ENCODE results near the gene NLGN1. TPM values are rescaled to one million over a fixed set of nuclear protein-coding genes. Genes with fewer than 3 reads are reported as not detected.

Gene NLGN1
- total RNA-seq, 1 experiment from 2014 or later: not detected

GRCh38 chr3:173734473-173734872, 336.9 kb downstream of the NLGN1 start:
- ChIA-PET RAD21 (ENCODE audit: low non-redundant PET in 1 of 2, low total read pairs in 2 of 2, uncharacterized antibody in 2 of 2, unreplicated experiment in 2 of 2) (no interaction called here), POLR2A (no interaction called here), CTCF (no interaction called here)
- DNase-seq (ENCODE audit: low read depth, low spot score) (no peak), ATAC-seq (no peak)
- no peak overlapping the region for H3K27ac ChIP-seq (ENCODE audit: low read depth, low read length)
- H2AFZ ChIP-seq (ENCODE audit: low read depth, low read length, poor library complexity, severe bottlenecking): no peak overlapping the region
- intact Hi-C loops (cut with micrococcal nuclease): no loop called here
- no peaks in the 10 kb centered on the region for H3K36me3 ChIP-seq (ENCODE audit: control insufficient read depth in 1 of 2, insufficient read depth in 2 of 2, low read length in 2 of 2)
- no peak for TF ChIP-seq RAD21 (IDR thresholded peaks at IDR 0.05; ENCODE audit: low read depth)
- TF ChIP-seq FOSL1 (IDR thresholded peaks at IDR 0.05; ENCODE audit: low read depth): no peak
- no peak for TF ChIP-seq SIN3A (IDR thresholded peaks at IDR 0.05; ENCODE audit: low read depth)
- TF ChIP-seq REST (IDR thresholded peaks at IDR 0.05; ENCODE audit: low read depth): no peak
- TF ChIP-seq ELF1 (IDR thresholded peaks at IDR 0.05; ENCODE audit: borderline replicate concordance, low read depth): no peak
- TF ChIP-seq JUND (IDR thresholded peaks at IDR 0.05): no peak
- TF ChIP-seq CTCF (IDR thresholded peaks at IDR 0.05 in 2 of 3, conservative IDR thresholded peaks at IDR 0.05 in 1 of 3; ENCODE audit: borderline replicate concordance in 1 of 3, insufficient read depth in 1 of 3, low read depth in 2 of 3, low read length in 2 of 3): no peak
- TF ChIP-seq EZH2 (IDR thresholded peaks at IDR 0.05): no peak
- no peak for TF ChIP-seq CBX3 (IDR thresholded peaks at IDR 0.05; ENCODE audit: low read depth)
- no peaks in the 10 kb centered on the region for H3K9me3 ChIP-seq (ENCODE audit: control insufficient read depth in 1 of 2, insufficient read depth in 1 of 2, low read depth in 1 of 2, low read length in 2 of 2)
- H4K20me1 ChIP-seq (ENCODE audit: insufficient read depth): no peaks in the 10 kb centered on the region
- H3K9me2 ChIP-seq (ENCODE audit: insufficient read depth): no peaks in the 10 kb centered on the region
- no peaks in the 10 kb centered on the region for H3K27me3 ChIP-seq (ENCODE audit: insufficient read depth, low read length)
- BruUV-seq (replicated peaks): no TSS peak
- no peak overlapping the region for H3K4me2 ChIP-seq (ENCODE audit: low read length)
- H3K79me2 ChIP-seq (ENCODE audit: insufficient read depth, low read length): no peaks in the 10 kb centered on the region
- H3K9ac ChIP-seq (ENCODE audit: low read length): no peak overlapping the region
- H3K4me3 ChIP-seq (replicated peaks in 1 of 2; ENCODE audit: low read depth in 1 of 2, low read length in 2 of 2): no peak overlapping the region
- no peaks in the 10 kb centered on the region for H3K4me1 ChIP-seq (ENCODE audit: control insufficient read depth in 1 of 2, insufficient read depth in 2 of 2, low read length in 2 of 2)
